Heart right ventricle (tissue), 16 donors: Measurements from ENCODE around the gene KCNK10. TPM values are rescaled to one million over a fixed set of nuclear protein-coding genes. Genes with fewer than 3 reads are reported as not detected.

ENCODE experiments used
- ATAC-seq, 8 donors: fragments of 200-7000 bp; cut with Tn5 transposase; one replicate each; pipeline ENCODE4 v1.9.1; 2020; ENCODE audit warnings: mild to moderate bottlenecking in 8 of 8, moderate library complexity in 8 of 8, moderate number of reproducible peaks in 1 of 8
- DNase-seq, 2 donors: peaks; one replicate each; pipeline ENCODE4 v3.0.0-alpha.2; 2020
- H3K27ac ChIP-seq, 10 donors: fragments of 200-600 bp; sonication (generic) in 2 of 10; one replicate each; pipeline versions ENCODE4 v1.5.0 to v1.8.0; 2020 to 2022; ENCODE audit warnings: mild to moderate bottlenecking in 3 of 10
- H3K27me3 ChIP-seq, 7 donors: fragments of 200-600 bp; one replicate each; pipeline ENCODE4 v1.8.0; 2021 to 2022; ENCODE audit warnings: mild to moderate bottlenecking in 2 of 7
- H3K36me3 ChIP-seq, 9 donors: fragments of 200-600 bp; sonication (generic) in 1 of 9; one replicate each; pipeline versions ENCODE4 v1.5.0 to v1.8.0; 2020 to 2022; ENCODE audit warnings: mild to moderate bottlenecking in 2 of 9
- H3K4me1 ChIP-seq, 9 donors: fragments of 200-600 bp; sonication (generic) in 1 of 9; one replicate each; pipeline versions ENCODE4 v1.5.0 to v1.8.0; 2020 to 2022; ENCODE audit warnings: mild to moderate bottlenecking in 4 of 9
- H3K4me3 ChIP-seq, 10 donors: fragments of 200-600 bp; sonication (generic) in 2 of 10; one replicate each; pipeline versions ENCODE4 v1.5.0 to v1.8.0; 2020 to 2022; ENCODE audit warnings: mild to moderate bottlenecking in 7 of 10, moderate library complexity in 2 of 10
- H3K9me3 ChIP-seq, 11 donors: fragments of 200-600 bp in 10 of 11; sonication (generic) in 2 of 11; one replicate each; pipeline versions ENCODE4 v1.5.0 to v1.8.0; 2013 to 2022; ENCODE audit warnings: mild to moderate bottlenecking in 2 of 11, control low read depth in 1 of 11, moderate library complexity in 1 of 11
- CTCF ChIP-seq, 9 donors: fragments of 200-600 bp; sonication (generic) in 2 of 9; IDR thresholded peaks; one replicate each; pipeline versions ENCODE4 v1.5.0 to v1.8.0; 2021 to 2022; ENCODE audit warnings: antibody characterized with exemption in 9 of 9, mild to moderate bottlenecking in 5 of 9, moderate library complexity in 1 of 9
- WGBS, 2 donors: extraction: QIAGEN DNeasy Blood & Tissue Kit; methylation state at CpG; one replicate each; pipeline ENCODE4 v1.1.7; 2013; ENCODE audit warnings: inconsistent platforms in 1 of 2; 5-methylcytosine and 5-hydroxymethylcytosine counted together
- intact Hi-C, 10 donors: fragments of 100-400 bp; cut with DNase I; formaldehyde crosslinking; loops; one replicate each; pipeline versions ENCODE4 v1.11.1 to v1.14.2; 2022
- polyA plus RNA-seq, 2 donors: library from polyadenylated mRNA; stranded (reverse); fragments of 200-250 nt; gene quantifications; one replicate each; pipeline ENCODE4 v1.2.3, GENCODE V29; 2013
- total RNA-seq, 10 donors: library from RNA; stranded (reverse); fragmentation: NEBNext Ultra II Directional in 3 of 10; extraction: Animal tissue kit (Norgen Biotek cat#: 25700) in 3 of 10; gene quantifications; one replicate each; pipeline versions ENCODE4 v1.2.1 to v1.2.4, GENCODE V29; 2021 to 2023
- donor health status: Arrhythmogenic right ventricular cardiomyopathy.
- donor health status: ischemic (EF 13 %, LVEDD 7.1; RV severe dilation, severe dysfunction).
- donor health status: healthy with polysubstance abuse.
- donor health status: DM: no; HTN: yes; CAD: no.
- donor health status: DM: no; HTN: no; CAD: no.
- donor health status: ischemic (EF 25% LVEDD 6.9; RV normal size, moderate dysfunction).
- donor health status: ischemic (EF 25% LVEDD 5.7; RV mildly dilated, moderate dysfunction).
- donor health status: healthy.
- donor health status: DM: yes; HTN: yes; CAD: no.
- donor health status: Ischemic cardiomyopathy.
- donor health status: ischemic (EF 35%, LVEDD 5.7; RV mildly dilated, moderate dysfunction).
- donor health status: nonischemic (EF 11% LVEDD 7.7; RV severe dilation, severe dysfunction).
- donor health status: DM: yes; HTN: yes; CAD: no.
- donor health status: PGD.
- donor health status: ischemic (EF 29% LVEDD 5.4; RV normal size, mild dysfunction).
- donor health status: nonischemic (EF 23%, LVEDD 6.1; RV moderate dilation, normal function).

Gene KCNK10
- total and polyA plus RNA-seq, 12 donors = 0.01 to 0.21 (median 0.11) TPM; not detected in 9

DNA sequence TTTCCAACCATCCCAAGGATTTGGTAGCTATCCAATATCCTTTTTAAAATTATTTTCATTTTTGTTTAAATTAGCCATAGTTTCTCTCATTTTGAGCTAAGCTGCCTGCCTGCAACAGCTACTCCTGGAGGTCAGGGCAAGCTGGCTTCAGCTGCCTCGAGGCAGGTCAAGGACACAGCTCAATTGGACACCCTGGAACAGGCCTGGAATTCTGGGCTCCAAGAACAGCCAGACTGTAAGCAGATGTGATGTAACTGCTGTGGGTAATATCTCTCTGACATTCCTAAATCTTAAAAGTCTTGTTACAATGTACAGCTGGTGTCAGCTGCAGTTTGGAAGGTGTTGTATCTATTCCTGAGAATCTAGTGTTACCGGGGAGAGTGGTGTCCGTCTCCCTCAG is 119.8 kb downstream of the KCNK10 start:
- intact Hi-C loops = no loop called here
- WGBS, 2 donors = 47 to 50% methylated on average over 3 of the region's 3 CpGs
- ATAC-seq = peak in 2 of 8 donors; percentile 51 to 73

GRCh38 chr14:88202286-88202685 is 120.8 kb downstream of the KCNK10 start:
- intact Hi-C loops = no loop called here
- no peak overlapping the region for H3K4me3 ChIP-seq
- H3K9me3 ChIP-seq = no peaks in the 10 kb centered on the region
- peaks cover 0 to 16% (median under 1%) of the 10 kb centered on the region in 7 donors for H3K27me3 ChIP-seq
- no peak for TF ChIP-seq CTCF (IDR thresholded peaks at IDR 0.05)
- peaks cover 0 to 4% (median 0%) of the 10 kb centered on the region in 9 donors for H3K4me1 ChIP-seq
- H3K27ac ChIP-seq = no peak overlapping the region
- WGBS, 2 donors = 91 to 95% methylated on average over 4 of the region's 4 CpGs
- no peaks in the 10 kb centered on the region for H3K36me3 ChIP-seq
- ATAC-seq (no peak), DNase-seq (no peak)

More for the DNA sequence above, 119.8 kb downstream of the KCNK10 start:
- Histone ChIP-seq H3K4me3 (no peak overlapping the region), H3K4me1 (peaks cover 0 to 4% (median 0%) of the 10 kb centered on the region in 9 donors), H3K36me3 (no peaks in the 10 kb centered on the region), H3K27ac (no peak overlapping the region), H3K27me3 (peaks cover 0 to 12% (median 0%) of the 10 kb centered on the region in 7 donors), H3K9me3 (no peaks in the 10 kb centered on the region)
- TF ChIP-seq CTCF (IDR thresholded peaks at IDR 0.05) = no peak
- DNase-seq = no peak

DNA sequence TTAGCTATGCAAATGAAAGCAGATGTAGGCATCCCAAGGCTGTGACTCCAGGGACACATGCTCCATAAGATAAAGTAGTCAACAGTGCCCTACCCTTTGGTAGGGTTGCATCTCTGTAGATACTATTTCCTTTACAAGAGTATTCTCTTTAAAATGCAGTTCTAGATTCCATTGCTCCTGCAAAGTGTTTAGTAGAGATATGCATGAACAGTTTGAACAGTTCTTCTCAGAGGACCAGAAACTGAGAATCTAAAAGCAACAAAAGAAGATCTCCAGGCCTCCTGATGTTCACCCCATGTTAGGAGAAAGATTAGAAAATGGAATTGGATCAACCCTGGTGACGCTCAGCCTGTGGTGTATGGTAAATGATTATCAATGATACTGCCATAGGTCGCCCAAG is 121.2 kb downstream of the KCNK10 start:
- Histone ChIP-seq H3K36me3 (no peaks in the 10 kb centered on the region), H3K9me3 (no peaks in the 10 kb centered on the region), H3K27ac (no peak overlapping the region), H3K4me3 (no peak overlapping the region), H3K4me1 (peaks cover 0 to 4% (median 0%) of the 10 kb centered on the region in 9 donors), H3K27me3 (peaks cover 0 to 20% (median 4%) of the 10 kb centered on the region in 7 donors)
- WGBS, 2 donors = 93 to 100% methylated on average over 2 of the region's 2 CpGs
- no peak for ATAC-seq
- intact Hi-C loops = no loop called here
- TF ChIP-seq CTCF (IDR thresholded peaks at IDR 0.05) = no peak
- no peak for DNase-seq

DNA sequence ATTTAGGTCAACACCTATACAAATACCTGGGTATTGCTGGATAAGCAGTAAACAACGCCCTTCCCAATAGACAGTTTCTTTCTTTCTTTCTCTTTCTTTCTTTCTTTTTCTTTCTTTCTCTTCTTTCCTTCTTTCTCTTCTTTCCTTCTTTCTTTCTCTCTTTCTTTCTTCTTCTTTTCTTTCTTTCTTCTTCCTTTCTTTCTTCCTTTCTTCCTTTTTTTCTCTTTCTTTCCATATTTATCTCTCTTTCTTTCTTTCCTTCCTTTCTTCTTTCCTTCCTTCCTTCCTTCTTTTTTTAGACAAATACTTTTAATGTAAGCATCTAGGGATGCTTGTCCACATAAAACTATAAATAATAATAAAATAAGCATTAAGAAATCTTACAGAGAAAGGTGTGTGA is 123.2 kb downstream of the KCNK10 start:
- Histone ChIP-seq H3K27me3 (peaks cover 0 to 40% (median 19%) of the 10 kb centered on the region in 7 donors), H3K27ac (no peak overlapping the region), H3K4me3 (no peak overlapping the region), H3K36me3 (no peaks in the 10 kb centered on the region), H3K9me3 (no peaks in the 10 kb centered on the region), H3K4me1 (peaks cover 0 to 4% (median 0%) of the 10 kb centered on the region in 9 donors)
- WGBS, 2 donors = 92 to 96% methylated on average over 1 of the region's 1 CpG
- intact Hi-C loops = loop anchor here in 1 of 10 donors (10.0 kb wide), 1 partner anchor 185 kb away; the partner anchor contains the start of gene SPATA7
- DNase-seq (no peak), ATAC-seq (no peak)
- no peak for TF ChIP-seq CTCF (IDR thresholded peaks at IDR 0.05)
